HG03045 (cell line): ENCODE data around the gene CAV1.

Experiments used
- ATAC-seq: cut with Tn5 transposase; IDR thresholded peaks from one replicate; pipeline ENCODE4 v1.9.1; 2021; ENCODE audit warnings: mild to moderate bottlenecking, moderate library complexity; ENCODE audit not compliant: unreplicated experiment

The CAV1 gene

DNA sequence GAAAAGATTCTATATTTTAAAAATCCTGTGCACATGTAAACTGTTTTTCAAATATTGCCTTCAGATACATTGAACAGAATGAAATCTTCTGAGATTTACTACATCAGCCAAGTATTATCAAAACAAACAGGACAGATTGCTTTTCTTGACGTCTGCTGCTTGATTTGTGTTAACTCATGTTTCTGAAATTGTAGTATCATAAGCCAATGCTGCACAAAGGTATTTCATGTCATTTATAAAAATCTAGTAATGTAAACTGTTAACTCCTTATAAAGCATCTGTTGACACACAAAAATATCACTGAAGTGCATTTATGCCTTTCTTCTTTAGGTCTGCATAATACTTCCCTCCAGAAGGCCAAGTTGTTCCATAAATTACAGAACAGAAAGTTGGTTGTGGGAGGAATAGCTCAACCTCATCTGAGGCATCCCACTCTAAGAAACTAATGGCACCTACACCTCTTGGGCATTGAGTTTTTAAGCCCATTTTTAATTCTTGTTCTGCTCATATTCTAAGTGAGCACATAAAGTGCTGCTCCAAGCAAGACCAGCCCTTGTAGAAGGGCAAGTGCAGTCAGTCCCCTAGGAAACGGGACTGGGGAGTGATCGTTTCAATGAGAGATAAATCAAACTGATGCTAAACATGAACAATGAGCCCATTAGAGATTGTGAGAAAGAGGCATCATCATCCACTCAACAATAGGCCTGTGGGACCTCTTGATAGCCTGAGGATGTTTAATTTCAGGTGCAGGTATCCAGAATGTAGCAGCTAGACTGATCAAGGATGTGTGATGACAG, 28.5 kb downstream of the CAV1 start:
- no peak for ATAC-seq

DNA sequence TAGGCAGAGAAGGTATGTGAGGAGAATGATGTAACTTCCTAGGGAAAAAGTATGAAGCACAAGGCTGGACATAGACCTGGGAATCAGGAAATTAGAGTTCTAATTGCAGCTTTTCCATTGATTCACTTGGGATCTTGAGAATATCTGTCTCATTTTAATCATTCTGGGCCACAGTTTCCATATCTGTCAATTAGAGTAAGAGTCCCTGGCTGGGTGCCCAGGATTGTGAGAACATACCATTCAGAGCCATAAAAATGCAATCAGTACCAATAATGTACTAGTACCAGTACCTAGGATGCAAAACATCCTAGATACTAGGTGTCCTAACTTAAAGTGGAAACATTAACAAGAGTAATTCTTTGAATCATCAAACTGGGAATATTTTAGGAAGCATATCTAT, 29.6 kb downstream of the CAV1 start:
- no peak for ATAC-seq

DNA sequence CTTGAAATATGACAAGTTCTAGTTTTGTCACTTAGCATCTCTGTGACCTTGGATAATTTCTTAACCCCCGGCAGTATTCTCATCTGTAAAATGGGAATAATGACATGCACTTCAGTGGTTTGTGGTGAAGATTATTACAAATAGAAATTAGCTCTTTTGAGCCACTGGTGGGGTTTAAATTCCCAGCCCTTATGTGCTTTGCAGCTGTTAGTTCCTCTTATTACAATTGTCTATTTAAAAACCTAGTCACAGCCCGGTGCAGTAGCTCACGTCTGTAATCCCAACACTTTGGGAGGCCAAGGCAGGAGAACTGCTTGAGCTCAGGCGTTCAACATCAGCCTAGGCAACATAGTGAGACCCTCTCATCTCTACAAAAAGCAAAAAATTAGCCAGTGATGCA, 30.1 kb downstream of the CAV1 start:
- ATAC-seq = no peak

DNA sequence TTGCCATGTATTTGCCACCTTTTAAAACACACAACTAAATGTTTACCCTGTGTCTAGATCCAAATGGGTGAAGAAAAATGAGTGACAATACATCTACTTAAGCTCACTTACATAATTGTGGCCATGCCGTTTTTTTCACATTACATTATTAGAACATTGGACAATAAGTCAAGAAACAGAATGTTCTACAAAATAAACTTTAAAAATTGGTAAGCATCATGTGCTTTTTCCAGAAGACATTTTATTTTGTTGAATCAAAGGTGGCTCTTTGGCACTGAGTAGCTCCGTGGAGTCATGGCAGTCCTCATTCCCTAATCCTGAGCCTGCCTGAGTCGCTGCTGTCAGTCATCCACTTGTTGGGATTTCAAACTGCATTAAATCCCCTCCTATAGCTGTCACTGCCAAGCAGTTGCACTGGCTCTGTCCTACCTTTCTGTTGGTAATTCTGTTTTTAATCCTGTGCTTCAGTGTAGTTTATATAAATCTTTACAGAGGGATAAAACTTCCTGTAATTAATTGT, 32.3 kb downstream of the CAV1 start:
- ATAC-seq = no peak

DNA sequence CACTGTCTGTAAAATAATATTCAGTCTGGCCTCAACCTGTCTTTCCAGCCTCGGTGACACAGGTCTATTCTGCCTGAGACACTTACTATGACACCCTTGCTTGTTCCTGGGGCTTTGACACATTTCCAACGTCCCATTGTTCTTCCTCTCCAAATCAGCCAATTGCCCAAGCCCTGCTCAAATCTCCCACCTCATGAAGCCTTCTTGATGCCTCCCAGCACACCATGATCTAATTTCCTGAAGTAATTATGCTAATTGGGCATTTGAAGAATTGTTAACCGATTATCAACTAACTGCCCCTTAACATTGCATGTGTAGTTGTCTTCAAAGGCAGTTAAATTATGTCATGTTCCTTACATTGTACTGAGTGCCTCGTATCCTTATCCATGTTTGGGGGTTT, 33.1 kb downstream of the CAV1 start:
- ATAC-seq = no peak

DNA sequence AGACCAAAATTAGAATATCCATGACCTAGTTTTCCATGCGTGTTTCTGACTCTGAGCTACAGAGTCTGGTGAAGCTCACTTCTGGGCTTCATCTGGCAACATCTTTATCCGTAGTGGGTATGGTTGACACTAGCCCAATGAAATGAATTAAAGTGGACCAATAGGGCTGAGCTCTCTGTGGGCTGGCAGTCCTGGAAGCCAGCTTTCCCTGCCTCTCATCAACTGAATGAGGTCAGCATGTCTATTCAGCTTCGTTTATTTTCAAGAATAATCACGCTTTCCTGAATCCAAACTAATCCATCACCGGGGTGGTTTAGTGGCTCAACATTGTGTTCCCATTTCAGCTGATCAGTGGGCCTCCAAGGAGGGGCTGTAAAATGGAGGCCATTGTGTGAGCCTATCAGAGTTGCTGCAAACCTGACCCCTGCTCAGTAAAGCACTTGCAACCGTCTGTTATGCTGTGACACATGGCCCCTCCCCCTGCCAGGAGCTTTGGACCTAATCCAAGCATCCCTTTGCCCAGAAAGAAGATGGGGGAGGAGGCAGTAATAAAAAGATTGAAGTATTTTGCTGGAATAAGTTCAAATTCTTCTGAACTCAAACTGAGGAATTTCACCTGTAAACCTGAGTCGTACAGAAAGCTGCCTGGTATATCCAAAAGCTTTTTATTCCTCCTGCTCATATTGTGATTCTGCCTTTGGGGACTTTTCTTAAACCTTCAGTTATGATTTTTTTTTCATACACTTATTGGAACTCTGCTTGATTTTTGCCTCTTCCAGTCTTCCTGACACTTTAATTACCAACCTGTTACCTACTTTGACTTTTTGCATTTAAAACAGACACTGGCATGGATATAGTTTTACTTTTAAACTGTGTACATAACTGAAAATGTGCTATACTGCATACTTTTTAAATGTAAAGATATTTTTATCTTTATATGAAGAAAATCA, 35.5 kb downstream of the CAV1 start:
- ATAC-seq = no peak

DNA sequence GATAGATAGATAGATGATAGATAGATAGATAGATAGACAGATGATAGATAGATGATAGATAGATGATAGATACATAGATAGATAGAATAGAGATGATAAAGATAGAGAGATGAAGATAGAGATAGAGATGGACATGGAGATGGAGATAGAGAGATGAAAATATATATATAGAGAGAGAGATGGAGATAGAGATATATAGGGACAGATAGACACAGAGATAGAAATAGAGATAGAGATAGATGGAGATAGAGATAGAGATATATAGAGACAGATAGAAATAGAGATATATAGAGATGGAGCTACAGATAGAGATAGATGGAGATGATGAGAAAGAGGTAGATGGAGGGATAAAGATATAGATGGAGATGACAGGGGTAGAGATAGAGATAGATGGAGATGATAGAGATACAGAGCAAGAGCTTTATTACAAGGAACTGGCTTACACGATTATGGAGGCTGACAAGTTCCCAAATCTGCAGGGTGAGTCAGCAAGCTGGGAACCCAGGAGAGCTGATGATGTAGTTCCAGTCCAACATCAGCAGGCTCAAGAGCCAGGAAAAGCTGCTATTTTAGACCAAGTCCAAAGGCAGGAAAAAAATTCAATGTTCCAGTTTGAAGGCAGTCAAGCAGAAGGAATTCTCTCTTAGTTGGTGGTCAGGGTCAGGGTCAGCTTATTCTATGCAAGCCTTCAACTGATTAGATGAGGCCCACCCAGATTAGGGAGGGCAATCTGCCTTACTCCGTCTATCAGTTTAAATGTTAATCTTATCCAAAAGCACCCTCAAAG, 37.1 kb downstream of the CAV1 start:
- no peak for ATAC-seq

DNA sequence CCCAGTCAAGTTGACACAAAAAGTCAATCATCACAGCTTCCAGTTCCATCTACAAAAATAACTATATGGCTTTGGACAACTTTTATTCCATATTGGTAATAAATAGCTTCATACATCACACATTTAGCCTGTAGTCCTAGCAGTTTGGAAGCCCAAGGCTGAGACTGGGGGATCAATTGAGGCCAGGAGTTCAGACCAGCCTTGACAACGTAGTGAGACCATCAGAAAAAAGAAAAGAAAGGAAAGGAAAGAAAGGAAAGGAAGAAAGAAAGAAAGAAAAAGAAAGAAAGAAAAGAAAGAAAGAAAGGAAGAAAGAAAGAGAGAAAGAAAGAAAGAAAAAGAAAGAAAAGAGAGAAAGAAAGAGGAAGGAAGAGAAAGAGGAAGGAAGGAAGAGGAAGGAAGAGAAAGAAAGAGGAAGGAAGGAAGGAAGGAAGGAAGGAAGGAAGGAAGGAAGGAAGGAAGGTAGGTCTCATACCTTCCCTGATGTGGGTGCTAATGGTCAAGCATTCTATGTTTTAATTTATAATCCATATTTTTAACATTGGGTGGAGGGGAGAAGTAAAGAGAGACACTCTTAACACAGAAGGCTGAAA, 37.8 kb downstream of the CAV1 start:
- no peak for ATAC-seq

DNA sequence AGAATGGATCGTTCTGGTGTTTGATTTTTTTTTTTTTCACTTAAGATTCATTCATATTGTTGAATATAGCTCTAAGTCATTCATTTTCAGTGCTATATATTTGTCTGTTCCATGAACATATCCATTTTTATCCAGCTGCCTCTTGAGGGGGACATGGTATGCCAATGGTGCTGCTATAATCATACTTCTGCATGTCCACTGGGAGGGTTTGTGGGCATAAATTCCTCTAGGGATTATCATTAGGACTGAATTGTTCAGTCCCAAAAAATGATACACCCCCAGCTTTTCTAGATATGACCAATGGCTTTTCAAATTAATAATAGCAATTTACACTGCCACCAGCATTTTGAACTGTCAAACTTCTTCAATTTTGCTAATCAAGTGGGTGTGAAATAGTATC, 41.1 kb downstream of the CAV1 start:
- no peak for ATAC-seq

DNA sequence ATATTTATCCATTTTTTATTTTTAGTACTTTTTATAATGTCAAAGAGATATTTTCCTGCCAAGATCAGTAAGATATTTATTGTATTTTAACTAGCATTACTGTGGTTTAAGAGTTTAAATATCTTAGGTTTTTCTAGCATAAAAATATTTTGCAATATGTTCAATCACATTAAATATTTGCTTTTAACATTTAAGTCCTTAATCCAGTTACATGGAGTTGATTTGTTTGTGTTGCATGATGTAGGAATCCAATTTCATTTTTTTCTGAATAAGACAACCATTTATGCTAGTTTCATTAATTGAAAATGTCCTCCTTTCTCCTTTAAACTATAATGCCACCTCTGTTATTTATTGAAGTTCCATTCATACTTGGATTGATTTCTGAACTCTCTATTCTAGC, 41.8 kb downstream of the CAV1 start:
- ATAC-seq = no peak

DNA sequence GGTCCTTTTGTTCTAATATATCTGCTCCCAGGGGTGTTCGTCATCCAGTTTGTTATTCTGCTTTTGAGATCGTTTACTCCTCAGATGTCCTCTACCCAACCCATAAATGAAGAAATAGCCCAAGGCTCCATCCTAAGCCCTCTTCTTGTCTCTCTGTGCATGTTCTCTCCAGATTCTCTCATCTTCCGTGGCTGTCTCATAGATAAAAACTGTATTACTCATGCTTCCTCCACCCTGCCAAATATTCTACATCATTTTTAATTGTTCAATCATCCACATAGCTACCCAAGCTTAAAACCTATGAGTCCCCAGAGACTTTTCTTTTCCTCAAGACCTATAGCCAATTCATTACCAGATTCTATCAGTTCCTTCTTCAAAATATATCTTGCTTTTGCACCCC, 44.9 kb downstream of the CAV1 start:
- no peak for ATAC-seq

DNA sequence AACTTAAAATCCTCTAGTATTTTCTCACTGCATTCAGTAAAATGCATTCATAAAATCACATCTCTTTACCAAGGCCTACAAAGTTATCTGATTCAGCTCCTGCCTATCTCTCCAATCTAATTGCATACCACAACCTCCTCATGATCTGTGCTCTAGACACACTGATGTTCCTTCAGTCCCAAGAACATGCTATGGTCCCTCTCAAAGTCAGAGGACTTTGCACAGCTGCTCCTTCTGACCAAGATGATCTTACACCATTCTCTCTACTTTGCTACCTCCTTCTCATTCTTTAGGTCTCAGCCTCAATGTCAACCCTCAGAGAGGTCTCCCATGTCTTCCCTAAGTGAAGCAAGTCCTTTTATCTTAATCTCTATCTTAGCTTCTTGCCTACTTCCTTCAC, 45.5 kb downstream of the CAV1 start:
- no peak for ATAC-seq

DNA sequence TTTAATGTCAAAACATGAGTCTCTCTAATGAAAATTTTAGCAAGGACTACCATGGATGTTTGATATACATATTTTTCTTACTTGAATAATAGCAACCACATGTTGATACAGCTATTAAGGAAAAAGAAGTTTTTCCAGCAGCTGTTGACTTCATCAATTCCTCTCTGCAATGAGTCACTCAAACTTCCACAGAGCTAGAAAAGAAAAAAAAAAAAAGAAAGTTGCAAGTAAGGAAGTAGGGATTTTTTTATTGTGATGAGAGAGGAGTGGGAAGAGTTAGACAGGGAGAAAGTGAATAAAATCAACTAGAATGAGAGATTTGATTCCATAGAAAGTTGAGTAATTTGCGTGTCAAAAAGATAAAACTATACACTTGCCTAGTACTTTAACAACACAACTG, 46.2 kb downstream of the CAV1 start:
- no peak for ATAC-seq

DNA sequence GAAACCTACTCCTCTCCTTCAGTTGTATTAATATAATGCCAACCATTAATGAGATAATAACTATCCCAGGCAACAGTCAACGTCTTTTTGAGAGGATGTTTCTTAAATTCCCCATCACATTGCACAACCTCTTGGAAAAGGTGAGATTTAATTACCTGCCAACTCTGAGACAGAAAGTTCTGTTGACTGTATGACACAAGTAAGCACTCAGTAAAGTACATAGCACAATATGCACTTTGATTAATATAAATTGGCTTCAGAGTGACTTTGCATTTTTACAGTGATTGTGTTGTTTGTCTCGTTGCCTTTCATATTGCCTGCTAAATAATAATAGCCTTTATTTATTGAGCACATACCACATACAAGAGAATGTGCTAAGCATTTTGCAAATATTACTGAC, 46.7 kb downstream of the CAV1 start:
- no peak for ATAC-seq

DNA sequence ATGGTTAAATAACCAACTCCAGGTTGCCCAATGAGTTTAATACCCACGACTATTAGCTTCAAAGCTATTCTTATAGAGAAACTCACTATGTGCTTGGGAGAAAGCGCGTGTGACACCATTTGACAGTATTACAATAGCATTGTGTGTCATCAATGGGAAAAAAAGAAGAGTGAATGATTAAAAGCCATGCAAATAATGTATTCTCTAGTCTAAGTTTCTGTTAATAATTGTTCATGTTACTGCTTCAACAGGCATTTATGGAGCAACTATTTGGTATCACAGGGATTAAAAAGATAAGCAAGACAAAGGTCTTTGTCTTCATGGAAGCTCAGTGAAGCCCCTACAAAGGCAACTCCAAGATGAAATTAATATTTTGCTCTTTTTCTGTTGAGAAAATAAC, 47.2 kb downstream of the CAV1 start:
- no peak for ATAC-seq

DNA sequence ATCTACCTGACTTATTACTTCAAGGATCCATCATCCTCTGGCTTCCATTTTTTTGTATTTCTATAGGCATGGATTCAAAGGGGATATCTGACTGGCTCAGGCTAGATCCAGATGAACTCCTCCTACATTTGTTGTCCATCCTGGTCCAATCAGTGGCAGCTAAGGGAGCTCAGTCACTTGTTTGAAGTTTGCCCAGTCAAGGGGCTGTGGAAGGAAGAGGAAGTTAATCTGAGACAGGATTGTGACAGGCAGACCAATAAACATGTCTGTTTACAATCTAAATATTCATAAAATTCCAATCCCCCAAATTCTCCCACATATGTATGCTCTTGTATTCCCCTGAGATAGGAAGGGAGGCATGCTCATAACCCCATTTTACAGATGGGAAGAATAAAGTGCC, 48.7 kb downstream of the CAV1 start:
- ATAC-seq = no peak

DNA sequence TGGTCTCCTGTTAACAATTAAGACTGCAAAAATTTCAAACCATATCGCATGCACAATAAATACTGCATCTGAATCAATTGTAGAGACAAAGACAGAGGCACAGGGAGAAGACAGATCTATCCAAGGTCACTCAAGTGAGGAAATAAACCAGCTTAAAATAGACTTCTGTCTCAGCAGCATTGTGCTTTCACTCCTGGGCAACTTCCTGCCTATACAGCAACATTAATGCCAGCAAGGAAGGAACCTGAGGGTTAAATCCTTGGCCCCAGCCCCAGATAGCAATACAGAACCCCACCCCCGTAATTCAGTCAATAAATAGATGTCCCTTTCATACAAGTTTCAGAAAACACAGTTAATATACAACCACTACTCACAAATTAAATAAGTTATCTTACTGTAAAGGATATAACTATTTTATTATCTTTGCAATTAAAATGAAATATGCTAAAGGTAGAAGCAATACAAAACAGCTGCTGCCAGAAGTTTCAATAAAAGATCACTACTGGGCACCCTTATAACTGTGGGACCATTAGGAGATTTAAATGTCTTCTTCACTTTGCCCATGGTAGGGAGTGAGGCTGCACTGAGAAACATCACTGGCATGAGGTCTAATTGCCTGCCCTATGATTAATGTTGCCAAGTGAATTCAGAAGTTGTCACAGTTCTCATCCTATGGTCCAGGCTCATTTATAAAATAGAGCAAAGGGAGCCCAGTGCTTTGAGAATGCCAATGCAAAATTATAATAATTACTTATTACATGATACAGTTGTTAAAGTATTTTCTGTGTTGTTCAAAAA, 49.4 kb downstream of the CAV1 start:
- no peak for ATAC-seq

DNA sequence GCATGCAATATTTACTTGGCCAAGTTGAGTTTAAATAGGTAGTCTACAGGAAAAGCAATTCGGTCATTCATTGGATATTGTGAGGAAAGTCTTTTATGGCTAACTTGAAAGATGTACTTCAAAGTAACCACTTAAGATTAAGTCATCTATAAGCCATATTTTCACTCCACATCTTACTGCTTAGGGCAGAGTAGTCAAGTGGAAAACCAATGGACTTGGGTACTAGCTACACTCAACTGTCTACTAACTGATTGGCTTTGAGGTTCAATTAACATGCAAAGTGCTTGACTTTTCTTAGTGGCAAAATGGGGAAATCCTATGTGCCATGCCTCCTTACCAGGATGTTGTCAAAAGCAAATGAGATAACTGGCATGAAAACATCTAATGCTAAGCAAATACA, 51.0 kb downstream of the CAV1 start:
- no peak for ATAC-seq

DNA sequence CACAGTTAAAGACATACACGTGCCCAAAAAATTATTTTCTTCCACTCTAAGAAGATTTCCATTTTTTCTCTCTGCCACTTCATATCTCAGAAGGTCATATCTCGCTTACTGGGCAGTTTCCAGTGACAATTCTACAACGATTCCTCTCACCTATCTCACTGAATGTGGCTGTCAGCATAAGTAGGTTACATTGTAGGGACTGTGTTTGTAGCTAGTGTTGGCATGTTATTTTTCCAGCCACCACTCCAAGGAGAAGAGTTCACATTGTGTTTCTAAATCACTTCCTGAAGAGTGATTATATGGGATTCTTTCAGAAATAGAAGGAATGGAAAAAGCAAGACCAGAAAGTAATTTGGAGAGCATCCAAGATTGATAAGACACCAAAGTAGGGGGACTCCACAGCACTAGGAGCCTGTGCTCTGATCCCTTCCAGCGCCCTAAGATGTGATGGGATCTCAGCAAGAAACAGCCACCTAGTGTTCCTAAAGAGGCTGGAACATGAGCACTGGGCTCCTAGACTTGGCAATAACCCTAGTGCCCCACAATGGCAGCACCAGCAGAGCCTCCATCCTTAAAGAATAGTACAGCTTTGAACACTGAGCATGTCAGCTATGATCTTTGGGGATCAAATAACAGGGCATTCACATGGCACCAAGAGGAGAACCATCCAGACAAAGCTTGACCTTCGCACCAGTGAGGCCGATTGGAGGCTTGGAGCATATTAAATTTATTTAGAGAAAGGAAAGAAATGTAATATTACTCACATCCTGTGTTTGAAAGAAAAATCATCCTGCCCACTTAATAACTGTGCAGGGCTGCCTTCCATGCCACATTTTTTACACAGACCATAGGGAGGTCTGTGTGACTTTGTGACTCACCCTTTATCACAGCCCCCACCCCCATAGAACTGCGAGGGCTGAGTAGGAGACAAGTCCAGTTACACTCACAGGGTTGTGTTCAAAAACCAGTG, 51.8 kb downstream of the CAV1 start:
- no peak for ATAC-seq
